Measurements from ENCODE around the gene MAPK12. TPM values are rescaled to one million over a fixed set of nuclear protein-coding genes. Genes with fewer than 3 reads are reported as not detected.

The MAPK12 gene
- total RNA-seq, 1 experiment from 2014 or later, result 21.1 TPM

- Mint-ChIP-seq H3K4me1 (ENCODE audit: low read depth, unreplicated experiment) (peaks cover 8% of the 10 kb centered on the region), H3K4me3 (ENCODE audit: low read depth, unreplicated experiment) (no peak overlapping the region), H3K27me3 (ENCODE audit: unreplicated experiment) (no peaks in the 10 kb centered on the region), H3K9me3 (ENCODE audit: low read depth, unreplicated experiment) (no peaks in the 10 kb centered on the region), H3K27ac (ENCODE audit: unreplicated experiment) (peak overlapping the region; percentile 68), H3K36me3 (ENCODE audit: insufficient read depth, unreplicated experiment) (peaks cover 75% of the 10 kb centered on the region)
- CTCF ChIA-PET, result interaction anchor here (0.6 kb wide), 2 partner anchors 109 to 224 kb away, joined by 4 to 7 read pairs; no protein-coding TSS in a partner anchor
- no peak for TF ChIP-seq CTCF (IDR thresholded peaks at IDR 0.05; ENCODE audit: unreplicated experiment)
- BruUV-seq (replicated peaks), result no TSS peak
- intact Hi-C loops (cut with micrococcal nuclease; ENCODE audit: unreplicated experiment), result no loop called here
- no peak for DNase-seq
Observed at GRCh38 chr22:50215297-50216054, 46.0 kb downstream of the MAPK12 start.

GRCh38 chr22:50213263-50213662, 48.2 kb downstream of the MAPK12 start:
- no peaks in the 10 kb centered on the region for H3K27me3 Mint-ChIP-seq (ENCODE audit: unreplicated experiment)
- no peak overlapping the region for H3K4me3 Mint-ChIP-seq (ENCODE audit: low read depth, unreplicated experiment)
- H3K36me3 Mint-ChIP-seq (ENCODE audit: insufficient read depth, unreplicated experiment), result peaks cover 75% of the 10 kb centered on the region
- CTCF ChIA-PET, result no interaction called here
- H3K9me3 Mint-ChIP-seq (ENCODE audit: low read depth, unreplicated experiment), result no peaks in the 10 kb centered on the region
- no peak for TF ChIP-seq CTCF (IDR thresholded peaks at IDR 0.05; ENCODE audit: unreplicated experiment)
- intact Hi-C loops (cut with micrococcal nuclease; ENCODE audit: unreplicated experiment), result no loop called here
- no peak overlapping the region for H3K27ac Mint-ChIP-seq (ENCODE audit: unreplicated experiment)
- no TSS peak for BruUV-seq (replicated peaks)
- peaks cover 8% of the 10 kb centered on the region for H3K4me1 Mint-ChIP-seq (ENCODE audit: low read depth, unreplicated experiment)
- no peak for DNase-seq

- Mint-ChIP-seq H3K4me1 (ENCODE audit: low read depth, unreplicated experiment) (peaks cover 8% of the 10 kb centered on the region), H3K4me3 (ENCODE audit: low read depth, unreplicated experiment) (no peak overlapping the region), H3K36me3 (ENCODE audit: insufficient read depth, unreplicated experiment) (peaks cover 76% of the 10 kb centered on the region), H3K27ac (ENCODE audit: unreplicated experiment) (no peak overlapping the region), H3K27me3 (ENCODE audit: unreplicated experiment) (no peaks in the 10 kb centered on the region), H3K9me3 (ENCODE audit: low read depth, unreplicated experiment) (no peaks in the 10 kb centered on the region)
- DNase-seq, result no peak
- no peak for TF ChIP-seq CTCF (IDR thresholded peaks at IDR 0.05; ENCODE audit: unreplicated experiment)
- BruUV-seq (replicated peaks), result no TSS peak
- intact Hi-C loops (cut with micrococcal nuclease; ENCODE audit: unreplicated experiment), result no loop called here
- CTCF ChIA-PET, result interaction anchor here (1.0 kb wide), 1 partner anchor 62 kb away, joined by 3 read pairs; no protein-coding TSS in a partner anchor
Observed at GRCh38 chr22:50211147-50211546, 50.3 kb downstream of the MAPK12 start.

- CTCF ChIA-PET, result interaction anchor here (1.0 kb wide), 1 partner anchor 61 kb away, joined by 3 read pairs; no protein-coding TSS in a partner anchor
- no peaks in the 10 kb centered on the region for H3K27me3 Mint-ChIP-seq (ENCODE audit: unreplicated experiment)
- H3K9me3 Mint-ChIP-seq (ENCODE audit: low read depth, unreplicated experiment), result no peaks in the 10 kb centered on the region
- H3K4me1 Mint-ChIP-seq (ENCODE audit: low read depth, unreplicated experiment), result peaks cover 8% of the 10 kb centered on the region
- H3K36me3 Mint-ChIP-seq (ENCODE audit: insufficient read depth, unreplicated experiment), result peaks cover 75% of the 10 kb centered on the region
- no TSS peak for BruUV-seq (replicated peaks)
- H3K27ac Mint-ChIP-seq (ENCODE audit: unreplicated experiment), result no peak overlapping the region
- intact Hi-C loops (cut with micrococcal nuclease; ENCODE audit: unreplicated experiment), result no loop called here
- no peak overlapping the region for H3K4me3 Mint-ChIP-seq (ENCODE audit: low read depth, unreplicated experiment)
- no peak for TF ChIP-seq CTCF (IDR thresholded peaks at IDR 0.05; ENCODE audit: unreplicated experiment)
- no peak for DNase-seq
Observed at GRCh38 chr22:50210378-50211139, 50.9 kb downstream of the MAPK12 start.
